ENCODE data around the gene OCSTAMP. TPM values are rescaled to one million over a fixed set of nuclear protein-coding genes. Genes with fewer than 3 reads are reported as not detected.

OCSTAMP gene
- total and polyA plus RNA-seq, 4 donors, result 0.06 to 0.13 TPM; not detected in 2

GRCh38 chr20:46547995-46548394 lies 2.5 kb downstream of the OCSTAMP start:
- Histone ChIP-seq H3K27ac (ENCODE audit: low read depth, low read length) (no peak overlapping the region), H3K9me3 (ENCODE audit: control insufficient read depth, insufficient read depth, low read length) (no peaks in the 10 kb centered on the region), H3K4me3 (ENCODE audit: low read depth, low read length) (no peak overlapping the region), H3K4me1 (ENCODE audit: control insufficient read depth, insufficient read depth, low read length) (peaks cover 8% of the 10 kb centered on the region), H3K27me3 (ENCODE audit: control insufficient read depth, insufficient read depth, low read length) (no peaks in the 10 kb centered on the region), H3K36me3 (ENCODE audit: control insufficient read depth, insufficient read depth, low read length) (no peaks in the 10 kb centered on the region)
- 91% methylated on average over 6 of the region's 6 CpGs for WGBS (ENCODE audit: insufficient coverage)
- DNase-seq (ENCODE audit: low read depth in 4 of 6, low spot score in 6 of 6), result no peak

GRCh38 chr20:46546936-46547335 lies 3.5 kb downstream of the OCSTAMP start:
- Histone ChIP-seq H3K27ac (ENCODE audit: low read depth, low read length) (no peak overlapping the region), H3K4me3 (ENCODE audit: low read depth, low read length) (no peak overlapping the region)
- 88% methylated on average over 4 of the region's 6 CpGs for WGBS (ENCODE audit: insufficient coverage)

GRCh38 chr20:46546298-46546697 lies 4.2 kb downstream of the OCSTAMP start:
- no peak for DNase-seq (ENCODE audit: low read depth in 4 of 6, low spot score in 6 of 6)
- Histone ChIP-seq H3K36me3 (ENCODE audit: control insufficient read depth, insufficient read depth, low read length) (no peaks in the 10 kb centered on the region), H3K9me3 (ENCODE audit: control insufficient read depth, insufficient read depth, low read length) (no peaks in the 10 kb centered on the region), H3K4me1 (ENCODE audit: control insufficient read depth, insufficient read depth, low read length) (peaks cover 2% of the 10 kb centered on the region), H3K4me3 (ENCODE audit: low read depth, low read length) (no peak overlapping the region), H3K27me3 (ENCODE audit: control insufficient read depth, insufficient read depth, low read length) (no peaks in the 10 kb centered on the region), H3K27ac (ENCODE audit: low read depth, low read length) (no peak overlapping the region)
- 88% methylated on average over 3 of the region's 3 CpGs for WGBS (ENCODE audit: insufficient coverage)

More at GRCh38 chr20:46546936-46547335, 3.5 kb downstream of the OCSTAMP start:
- H3K36me3 ChIP-seq (ENCODE audit: control insufficient read depth, insufficient read depth, low read length), result no peaks in the 10 kb centered on the region
- no peaks in the 10 kb centered on the region for H3K9me3 ChIP-seq (ENCODE audit: control insufficient read depth, insufficient read depth, low read length)
- H3K27me3 ChIP-seq (ENCODE audit: control insufficient read depth, insufficient read depth, low read length), result no peaks in the 10 kb centered on the region
- no peak for DNase-seq (ENCODE audit: low read depth in 4 of 6, low spot score in 6 of 6)
- peaks cover 7% of the 10 kb centered on the region for H3K4me1 ChIP-seq (ENCODE audit: control insufficient read depth, insufficient read depth, low read length)

GRCh38 chr20:46545827-46546138 lies 4.7 kb downstream of the OCSTAMP start:
- 93% methylated on average over 9 of the region's 9 CpGs for WGBS (ENCODE audit: insufficient coverage)
- Histone ChIP-seq H3K4me1 (ENCODE audit: control insufficient read depth, insufficient read depth, low read length) (peaks cover 2% of the 10 kb centered on the region), H3K4me3 (ENCODE audit: low read depth, low read length) (no peak overlapping the region)

GRCh38 chr20:46545077-46545826 lies 5.2 kb downstream of the OCSTAMP start:
- no peak overlapping the region for H3K27ac ChIP-seq (ENCODE audit: low read depth, low read length)

More at GRCh38 chr20:46545827-46546138, 4.7 kb downstream of the OCSTAMP start:
- Histone ChIP-seq H3K36me3 (ENCODE audit: control insufficient read depth, insufficient read depth, low read length) (no peaks in the 10 kb centered on the region), H3K27ac (ENCODE audit: low read depth, low read length) (no peak overlapping the region), H3K27me3 (ENCODE audit: control insufficient read depth, insufficient read depth, low read length) (no peaks in the 10 kb centered on the region), H3K9me3 (ENCODE audit: control insufficient read depth, insufficient read depth, low read length) (no peaks in the 10 kb centered on the region)
- no peak for DNase-seq (ENCODE audit: low read depth in 4 of 6, low spot score in 6 of 6)

GRCh38 chr20:46544576-46544975 lies 5.9 kb downstream of the OCSTAMP start:
- no CpG with 5 or more reads among the region's 3 CpGs for WGBS (ENCODE audit: insufficient coverage)
- peak in 1 of 6 donors; percentile 12 for DNase-seq (ENCODE audit: low read depth in 4 of 6, low spot score in 6 of 6)

More at GRCh38 chr20:46545077-46545826, 5.2 kb downstream of the OCSTAMP start:
- H3K4me3 ChIP-seq (ENCODE audit: low read depth, low read length), result no peak overlapping the region
- H3K4me1 ChIP-seq (ENCODE audit: control insufficient read depth, insufficient read depth, low read length), result peaks cover 2% of the 10 kb centered on the region
- H3K9me3 ChIP-seq (ENCODE audit: control insufficient read depth, insufficient read depth, low read length), result no peaks in the 10 kb centered on the region
- H3K27me3 ChIP-seq (ENCODE audit: control insufficient read depth, insufficient read depth, low read length), result no peaks in the 10 kb centered on the region
- no peaks in the 10 kb centered on the region for H3K36me3 ChIP-seq (ENCODE audit: control insufficient read depth, insufficient read depth, low read length)
- DNase-seq (ENCODE audit: low read depth in 4 of 6, low spot score in 6 of 6), result no peak
- WGBS (ENCODE audit: insufficient coverage), result 89% methylated on average over 12 of the region's 14 CpGs

GRCh38 chr20:46543959-46544358 lies 6.5 kb downstream of the OCSTAMP start:
- WGBS (ENCODE audit: insufficient coverage), result 63% methylated on average over 1 of the region's 1 CpG
- Histone ChIP-seq H3K4me3 (ENCODE audit: low read depth, low read length) (no peak overlapping the region), H3K36me3 (ENCODE audit: control insufficient read depth, insufficient read depth, low read length) (no peaks in the 10 kb centered on the region), H3K4me1 (ENCODE audit: control insufficient read depth, insufficient read depth, low read length) (peaks cover 2% of the 10 kb centered on the region), H3K27ac (ENCODE audit: low read depth, low read length) (no peak overlapping the region), H3K9me3 (ENCODE audit: control insufficient read depth, insufficient read depth, low read length) (no peaks in the 10 kb centered on the region), H3K27me3 (ENCODE audit: control insufficient read depth, insufficient read depth, low read length) (no peaks in the 10 kb centered on the region)
- no peak for DNase-seq (ENCODE audit: low read depth in 4 of 6, low spot score in 6 of 6)

More at GRCh38 chr20:46544576-46544975, 5.9 kb downstream of the OCSTAMP start:
- Histone ChIP-seq H3K9me3 (ENCODE audit: control insufficient read depth, insufficient read depth, low read length) (no peaks in the 10 kb centered on the region), H3K4me1 (ENCODE audit: control insufficient read depth, insufficient read depth, low read length) (peaks cover 2% of the 10 kb centered on the region), H3K36me3 (ENCODE audit: control insufficient read depth, insufficient read depth, low read length) (no peaks in the 10 kb centered on the region), H3K4me3 (ENCODE audit: low read depth, low read length) (no peak overlapping the region), H3K27ac (ENCODE audit: low read depth, low read length) (no peak overlapping the region), H3K27me3 (ENCODE audit: control insufficient read depth, insufficient read depth, low read length) (no peaks in the 10 kb centered on the region)

GRCh38 chr20:46543033-46543432 lies 7.4 kb downstream of the OCSTAMP start:
- WGBS (ENCODE audit: insufficient coverage), result 78% methylated on average over 3 of the region's 4 CpGs
- H3K27ac ChIP-seq (ENCODE audit: low read depth, low read length), result no peak overlapping the region
- no peaks in the 10 kb centered on the region for H3K36me3 ChIP-seq (ENCODE audit: control insufficient read depth, insufficient read depth, low read length)
- no peaks in the 10 kb centered on the region for H3K9me3 ChIP-seq (ENCODE audit: control insufficient read depth, insufficient read depth, low read length)
- H3K4me3 ChIP-seq (ENCODE audit: low read depth, low read length), result no peak overlapping the region
- no peak for DNase-seq (ENCODE audit: low read depth in 4 of 6, low spot score in 6 of 6)
- peaks cover 2% of the 10 kb centered on the region for H3K4me1 ChIP-seq (ENCODE audit: control insufficient read depth, insufficient read depth, low read length)
- no peaks in the 10 kb centered on the region for H3K27me3 ChIP-seq (ENCODE audit: control insufficient read depth, insufficient read depth, low read length)

GRCh38 chr20:46541229-46541935 lies 9.1 kb downstream of the OCSTAMP start:
- WGBS (ENCODE audit: insufficient coverage), result 63% methylated on average over 34 of the region's 36 CpGs

GRCh38 chr20:46539113-46539512 lies 11.3 kb downstream of the OCSTAMP start:
- H3K4me1 ChIP-seq (ENCODE audit: control insufficient read depth, insufficient read depth, low read length), result no peaks in the 10 kb centered on the region
- H3K4me3 ChIP-seq (ENCODE audit: low read depth, low read length), result no peak overlapping the region
- no peak for DNase-seq (ENCODE audit: low read depth in 4 of 6, low spot score in 6 of 6)
- no peaks in the 10 kb centered on the region for H3K27me3 ChIP-seq (ENCODE audit: control insufficient read depth, insufficient read depth, low read length)
- 89% methylated on average over 1 of the region's 2 CpGs for WGBS (ENCODE audit: insufficient coverage)
- no peak overlapping the region for H3K27ac ChIP-seq (ENCODE audit: low read depth, low read length)
- no peaks in the 10 kb centered on the region for H3K36me3 ChIP-seq (ENCODE audit: control insufficient read depth, insufficient read depth, low read length)
- H3K9me3 ChIP-seq (ENCODE audit: control insufficient read depth, insufficient read depth, low read length), result no peaks in the 10 kb centered on the region

More at GRCh38 chr20:46541229-46541935, 9.1 kb downstream of the OCSTAMP start:
- DNase-seq (ENCODE audit: low read depth in 4 of 6, low spot score in 6 of 6), result no peak
- no peak overlapping the region for H3K4me3 ChIP-seq (ENCODE audit: low read depth, low read length)
- peaks cover 2% of the 10 kb centered on the region for H3K4me1 ChIP-seq (ENCODE audit: control insufficient read depth, insufficient read depth, low read length)
- no peak overlapping the region for H3K27ac ChIP-seq (ENCODE audit: low read depth, low read length)
- H3K36me3 ChIP-seq (ENCODE audit: control insufficient read depth, insufficient read depth, low read length), result no peaks in the 10 kb centered on the region
- H3K27me3 ChIP-seq (ENCODE audit: control insufficient read depth, insufficient read depth, low read length), result no peaks in the 10 kb centered on the region
- H3K9me3 ChIP-seq (ENCODE audit: control insufficient read depth, insufficient read depth, low read length), result no peaks in the 10 kb centered on the region

All from spinal cord (tissue), 10 donors.